Measurements from ENCODE around the gene FIS1.
A peak's percentile ranks its signal among the peaks of the same experiment; 100 is the strongest.
"Not testable (repeated sequence)": the region's sequence is repeated elsewhere in the genome, so short reads cannot be mapped to it uniquely, and the experiment has no call there.

FIS1 gene

GRCh38 chr7:101244375-101245146, at the start of gene FIS1:
FIS1 (minus strand) TSS chr7:101245081; CDS start chr7:101245004, 77 bp downstream.
- Histone ChIP-seq H3K4me3 (peak within 1 kb of the TSS; percentile 71 to 81 (median 78)), H3K9ac (peak within 1 kb of the TSS; percentile 83 to 94 (median 89)), H3K36me3 (peaks cover 39 to 79% (median 67%) of the 10 kb centered on the region in 11 experiments), H3K27ac (peak within 1 kb of the TSS; percentile 82 to 93 (median 88)), H3K4me1 (peaks cover 54 to 65% (median 61%) of the 10 kb centered on the region in 10 experiments), H3K4me2 (peak within 1 kb of the TSS; percentile 77 to 96 (median 92)), H4K20me1 (peaks cover 8 to 59% (median 39%) of the 10 kb centered on the region in 11 experiments; a peak in 17 of 22 replicates), H3K27me3 (no peaks in the 10 kb centered on the region), H3K9me3 (replicated peaks in 1 of 11) (no peaks in the 10 kb centered on the region)
- TF ChIP-seq Cebpa-rat (IDR thresholded peaks at IDR 0.05) = no peak

- Histone ChIP-seq H3K9me3 (replicated peaks in 1 of 11) (no peaks in the 10 kb centered on the region), H3K9ac (no peak overlapping the region), H3K4me1 (peaks cover under 1 to 29% (median 18%) of the 10 kb centered on the region in 10 experiments; a peak in 18 of 20 replicates), H3K36me3 (no peaks in the 10 kb centered on the region), H3K4me3 (no peak overlapping the region), H3K27me3 (peaks cover 0 to 14% (median 0%) of the 10 kb centered on the region in 11 experiments; a peak in 8 of 22 replicates), H4K20me1 (no peaks in the 10 kb centered on the region), H3K27ac (no peak overlapping the region), H3K4me2 (0 out of 22 replicates have a peak overlapping the region, but pooled peaks of 1 of the 11 experiments have one; percentile 26)
- TF ChIP-seq Cebpa-rat (IDR thresholded peaks at IDR 0.05) = no peak
These were observed 49.4 kb upstream of the FIS1 start for GRCh38 chr7:101294039-101294831.

GRCh38 chr7:101293069-101294021, 48.5 kb upstream of the FIS1 start:
- not testable (repeated sequence) for H3K9ac ChIP-seq; H3K27ac ChIP-seq; H4K20me1 ChIP-seq; H3K27me3 ChIP-seq; H3K4me3 ChIP-seq; H3K9me3 ChIP-seq (replicated peaks in 1 of 11); H3K36me3 ChIP-seq
- Histone ChIP-seq H3K4me1 (peaks cover 0 to 27% (median 19%) of the 10 kb centered on the region in 10 experiments; a peak in 17 of 20 replicates), H3K4me2 (peak overlapping the region in 3 of 11 experiments; percentile 18 to 37 (median 26); a peak in 3 of 22 replicates)

GRCh38 chr7:101292566-101292965, 47.7 kb upstream of the FIS1 start:
- Histone ChIP-seq H3K4me2 (peak overlapping the region in 1 of 11 experiments; percentile 29; a peak in 1 of 22 replicates), H3K4me1 (peaks cover under 1 to 29% (median 21%) of the 10 kb centered on the region in 10 experiments)
- H3K9me3 ChIP-seq (replicated peaks in 1 of 11); H4K20me1 ChIP-seq; H3K36me3 ChIP-seq; H3K27ac ChIP-seq; H3K27me3 ChIP-seq; H3K9ac ChIP-seq; H3K4me3 ChIP-seq: not testable (repeated sequence)

GRCh38 chr7:101290186-101291037, 45.5 kb upstream of the FIS1 start:
- not testable (repeated sequence) for H4K20me1 ChIP-seq; H3K27me3 ChIP-seq; H3K4me3 ChIP-seq; H3K27ac ChIP-seq; H3K9me3 ChIP-seq (replicated peaks in 1 of 11); H3K36me3 ChIP-seq
- Histone ChIP-seq H3K4me2 (peak overlapping the region; percentile 3 to 58 (median 41); a peak in 13 of 22 replicates), H3K4me1 (peaks cover 12 to 46% (median 36%) of the 10 kb centered on the region in 10 experiments), H3K9ac (peak overlapping the region in 1 of 11 experiments; percentile 9; a peak in 1 of 22 replicates)

GRCh38 chr7:101289687-101290086, 44.8 kb upstream of the FIS1 start:
- Histone ChIP-seq H3K4me1 (peaks cover 12 to 46% (median 36%) of the 10 kb centered on the region in 10 experiments), H3K4me2 (peak overlapping the region in 8 of 11 experiments; percentile 16 to 58 (median 44); a peak in 13 of 22 replicates)
- H3K9ac ChIP-seq; H3K27ac ChIP-seq; H3K27me3 ChIP-seq; H4K20me1 ChIP-seq; H3K36me3 ChIP-seq; H3K9me3 ChIP-seq (replicated peaks in 1 of 11); H3K4me3 ChIP-seq: not testable (repeated sequence)

GRCh38 chr7:101288439-101288838, 43.6 kb upstream of the FIS1 start:
- Histone ChIP-seq H3K4me2 (no peak overlapping the region), H4K20me1 (no peaks in the 10 kb centered on the region), H3K9me3 (replicated peaks in 1 of 11) (peaks cover 0 to 7% (median 0%) of the 10 kb centered on the region in 11 experiments; a peak in 3 of 22 replicates), H3K36me3 (no peaks in the 10 kb centered on the region), H3K4me3 (no peak overlapping the region), H3K9ac (no peak overlapping the region), H3K27me3 (no peaks in the 10 kb centered on the region), H3K4me1 (peaks cover 12 to 45% (median 35%) of the 10 kb centered on the region in 10 experiments), H3K27ac (no peak overlapping the region)
- TF ChIP-seq Cebpa-rat (IDR thresholded peaks at IDR 0.05) = no peak

- Histone ChIP-seq H3K36me3 (no peaks in the 10 kb centered on the region), H3K4me2 (peak overlapping the region; percentile 44 to 81 (median 65); a peak in 21 of 22 replicates), H4K20me1 (no peaks in the 10 kb centered on the region), H3K9me3 (replicated peaks in 1 of 11) (peaks cover 0 to 7% (median 0%) of the 10 kb centered on the region in 11 experiments; a peak in 3 of 22 replicates), H3K9ac (no peak overlapping the region), H3K4me3 (no peak overlapping the region), H3K4me1 (peaks cover 16 to 50% (median 43%) of the 10 kb centered on the region in 10 experiments), H3K27ac (peak overlapping the region in 3 of 11 experiments; percentile 20 to 43 (median 30); a peak in 3 of 22 replicates), H3K27me3 (no peaks in the 10 kb centered on the region)
- no peak for TF ChIP-seq Cebpa-rat (IDR thresholded peaks at IDR 0.05)
These were observed 42.2 kb upstream of the FIS1 start for GRCh38 chr7:101287032-101287431.

GRCh38 chr7:101285880-101286279, 41.0 kb upstream of the FIS1 start:
- H3K9ac ChIP-seq; H3K36me3 ChIP-seq; H3K27me3 ChIP-seq; H4K20me1 ChIP-seq; H3K27ac ChIP-seq; H3K9me3 ChIP-seq (replicated peaks in 1 of 11); H3K4me3 ChIP-seq: not testable (repeated sequence)
- Histone ChIP-seq H3K4me2 (peak overlapping the region in 4 of 11 experiments; percentile 50 to 65 (median 56); a peak in 4 of 22 replicates), H3K4me1 (peaks cover 16 to 57% (median 52%) of the 10 kb centered on the region in 10 experiments)
